HG03558 (cell line): ENCODE measurements around the gene SHLD1.

Source experiments
- ATAC-seq: cut with Tn5 transposase; IDR thresholded peaks from one replicate; pipeline ENCODE4 v1.9.1; 2021; ENCODE audit warnings: moderate number of reproducible peaks; ENCODE audit not compliant: unreplicated experiment; ENCODE audit errors: extremely low read depth

Gene SHLD1

DNA sequence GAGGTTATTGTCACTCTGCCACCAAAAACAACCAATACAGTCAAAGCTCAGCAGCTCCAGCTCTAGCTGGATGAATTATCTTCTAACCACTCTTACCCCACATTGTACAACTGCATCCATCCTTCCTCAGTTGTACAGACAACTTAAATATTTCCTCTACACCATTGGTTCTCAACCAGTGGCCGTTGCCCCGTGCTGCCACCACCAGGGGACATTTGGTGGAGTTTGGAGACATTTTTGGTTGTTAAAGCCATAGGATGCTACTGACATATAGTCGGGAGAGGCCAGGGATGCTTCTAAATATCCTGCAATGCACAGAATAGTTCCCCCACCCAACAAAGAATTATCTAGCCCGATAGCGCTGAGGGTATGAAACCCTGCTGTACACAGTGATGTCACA is 59.3 kb downstream of the SHLD1 start:
- ATAC-seq, result no peak

- ATAC-seq, result no peak
These were observed 60.7 kb downstream of the SHLD1 start for GRCh38 chr20:5810800-5811422.

- ATAC-seq, result no peak
These were observed 61.5 kb downstream of the SHLD1 start for GRCh38 chr20:5811746-5812145.

DNA sequence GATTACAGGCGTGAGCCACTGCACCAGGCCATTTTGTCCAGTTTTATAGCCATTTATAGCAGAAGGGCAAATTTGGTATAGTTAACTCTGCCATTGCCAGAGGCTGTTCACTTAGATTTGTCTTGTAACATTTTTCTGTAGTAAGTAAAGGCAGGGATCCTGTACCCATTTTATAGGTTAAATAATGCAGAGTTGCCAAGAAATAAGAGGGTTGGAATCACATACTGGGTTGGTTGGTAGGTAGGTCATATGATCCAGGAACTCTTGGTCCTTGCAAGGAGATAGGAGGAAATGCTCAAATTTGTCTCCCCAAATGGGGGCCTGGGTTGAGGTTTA is 68.1 kb downstream of the SHLD1 start:
- ATAC-seq, result no peak

DNA sequence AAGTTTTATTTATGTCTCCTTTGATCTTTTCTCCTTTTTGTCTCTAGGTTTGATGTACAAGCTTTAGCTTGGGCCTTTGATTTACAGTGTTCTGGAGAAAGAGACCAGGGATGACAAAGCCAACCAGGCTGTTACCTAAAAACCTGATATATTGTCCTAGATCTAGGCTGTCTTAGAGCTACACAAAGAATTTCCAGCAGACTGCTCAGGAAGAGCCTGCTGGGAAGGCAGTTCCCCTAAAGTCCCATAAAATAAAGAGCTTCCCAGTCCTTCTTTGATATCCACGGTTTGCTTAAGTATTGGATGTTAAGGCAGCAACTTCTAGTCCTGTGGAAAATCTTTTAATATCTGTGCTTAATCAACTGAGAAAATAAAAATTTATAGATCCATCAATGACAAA is 70.5 kb downstream of the SHLD1 start:
- ATAC-seq, result no peak

DNA sequence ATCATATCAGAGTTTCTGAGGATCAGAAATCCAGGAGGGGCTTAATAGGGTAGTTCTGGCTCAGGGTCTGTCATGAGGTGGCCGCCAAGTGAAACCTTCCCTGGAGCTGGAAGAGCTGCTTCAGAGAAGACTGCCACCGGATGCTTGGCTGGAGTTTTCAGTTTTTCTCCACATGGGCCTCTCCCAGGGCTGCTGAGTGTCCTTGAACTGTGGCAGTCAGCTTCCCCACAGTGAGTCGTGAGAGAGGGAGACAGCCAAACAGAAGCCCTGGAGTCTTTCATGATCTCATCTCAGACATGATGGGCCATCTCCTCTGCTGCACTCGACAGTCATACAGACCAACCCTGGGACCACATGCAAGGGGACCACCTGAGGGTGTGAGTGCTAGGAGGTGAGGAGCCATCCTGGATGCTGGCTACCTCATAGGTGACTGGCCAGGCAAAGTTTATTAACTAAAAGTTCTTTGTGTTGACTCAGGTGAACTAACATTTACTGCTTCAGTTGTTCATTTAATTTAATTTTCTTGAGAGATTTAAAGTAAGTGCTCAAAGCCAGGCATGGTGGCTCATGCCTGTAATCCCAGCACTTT is 71.5 kb downstream of the SHLD1 start:
- ATAC-seq, result no peak

GRCh38 chr20:5822569-5822968 is 72.4 kb downstream of the SHLD1 start:
- ATAC-seq, result no peak

- no peak for ATAC-seq
These were observed 75.0 kb downstream of the SHLD1 start for GRCh38 chr20:5825130-5825719.

DNA sequence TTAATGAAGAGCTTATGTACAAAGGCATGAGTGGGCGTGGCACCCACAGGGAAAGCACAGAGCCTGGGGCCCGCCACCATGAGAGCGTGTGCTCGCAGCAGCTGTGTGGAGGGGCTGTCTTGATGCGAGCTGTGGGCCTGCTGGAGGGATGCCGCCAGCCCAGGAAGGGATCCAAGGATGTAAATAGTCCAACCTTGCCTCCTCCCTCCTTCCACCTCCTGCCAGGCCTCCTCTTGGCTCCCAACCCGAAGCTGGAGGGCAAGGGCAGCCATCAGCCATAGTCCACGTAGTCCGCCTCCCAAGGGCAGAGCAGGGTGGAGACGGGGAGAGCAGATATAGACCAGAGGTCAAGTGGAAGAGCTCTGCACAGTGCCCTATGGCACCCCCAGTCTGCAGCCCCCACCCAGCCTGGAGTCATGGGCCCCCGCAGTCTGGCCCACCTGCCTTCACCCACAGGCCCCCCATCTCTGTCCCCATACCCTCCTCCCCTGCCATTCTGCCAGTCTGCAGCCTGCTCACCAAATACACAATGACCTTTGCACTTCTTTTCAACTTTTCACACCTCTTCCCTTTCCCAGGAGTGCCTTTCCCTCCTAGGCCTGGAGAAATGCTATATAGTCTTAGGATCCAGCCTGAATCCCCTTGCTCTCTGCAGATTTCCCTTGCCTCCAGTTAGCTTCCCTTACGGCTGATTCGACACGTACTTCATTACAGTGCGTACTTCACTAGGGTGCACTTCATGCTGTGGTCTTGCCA is 77.1 kb downstream of the SHLD1 start:
- ATAC-seq, result no peak

DNA sequence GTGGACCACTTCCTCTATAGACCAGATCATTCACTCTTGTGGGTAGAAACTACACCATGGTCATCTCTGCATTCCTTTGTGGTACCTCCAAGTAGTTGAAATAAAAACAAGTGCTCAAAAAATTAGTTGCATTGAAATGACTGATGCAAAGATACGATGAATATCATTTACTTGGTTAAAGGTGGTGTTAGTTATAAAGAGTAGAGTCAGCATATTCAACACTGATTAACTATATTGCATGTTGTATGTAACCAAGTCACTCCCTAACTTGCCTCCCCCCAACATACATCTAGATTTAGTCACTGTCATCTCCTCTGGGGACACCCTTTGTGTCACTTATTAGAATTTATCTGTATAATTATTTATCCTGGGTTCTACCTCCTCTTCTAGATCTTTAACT is 77.7 kb downstream of the SHLD1 start:
- no peak for ATAC-seq

DNA sequence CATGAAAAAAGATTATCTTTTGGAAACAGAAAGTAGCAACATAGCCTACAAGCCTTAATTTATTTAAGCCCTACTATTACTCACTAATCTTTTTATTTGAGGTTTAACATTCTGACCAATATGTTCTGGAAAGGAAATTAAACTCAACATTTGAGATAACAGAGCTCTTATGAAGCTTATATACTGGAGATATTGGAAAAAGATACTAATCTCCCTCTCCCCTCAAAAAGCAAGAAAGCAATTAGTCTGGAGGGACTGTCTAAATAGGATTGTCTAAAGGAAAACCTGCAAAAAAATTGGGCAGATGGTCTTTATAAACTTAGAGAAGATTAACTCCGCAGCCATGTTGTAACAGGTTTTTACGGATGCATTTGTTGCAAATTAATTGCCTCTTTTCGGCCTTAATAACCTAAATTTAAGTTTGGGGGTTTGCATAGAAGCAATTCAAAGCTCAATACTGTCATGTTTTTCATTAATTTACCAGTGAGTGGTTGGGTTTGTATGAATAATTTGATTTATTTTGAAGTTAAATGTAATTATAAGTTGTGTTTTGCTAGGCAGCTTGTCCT is 79.1 kb downstream of the SHLD1 start:
- no peak for ATAC-seq

DNA sequence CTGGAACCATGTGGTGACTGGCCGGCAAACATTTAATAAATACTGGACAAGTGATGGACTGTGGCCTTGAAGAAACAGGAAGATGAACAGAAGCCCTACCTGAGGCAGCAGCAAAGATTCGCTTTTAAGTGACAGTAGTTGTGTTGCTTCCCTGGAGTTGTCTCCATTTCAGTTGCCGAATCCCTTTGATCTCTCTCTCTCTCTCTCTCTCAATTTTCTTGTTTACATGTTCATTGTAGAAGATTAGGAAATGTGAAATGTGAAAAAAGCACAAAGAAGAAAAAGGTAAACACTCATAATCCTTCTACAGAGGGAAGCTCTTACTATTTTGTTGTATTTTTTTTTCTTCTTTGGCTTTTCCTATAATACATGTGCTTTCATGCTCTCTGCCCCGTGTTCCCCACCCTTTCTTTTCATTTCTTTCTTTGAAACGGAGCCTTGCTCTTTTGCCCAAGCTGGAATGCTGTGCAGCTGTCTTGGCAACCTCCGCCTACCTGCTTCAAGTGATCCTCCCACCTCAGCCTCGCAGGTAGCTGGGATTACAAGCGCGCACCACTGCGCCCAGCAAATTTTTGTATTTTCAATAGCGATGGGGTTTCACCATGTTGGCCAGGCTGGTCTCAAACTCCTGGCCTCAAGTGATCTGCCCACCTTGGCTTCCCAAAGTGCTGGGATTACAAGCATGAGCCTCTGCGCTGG is 81.5 kb downstream of the SHLD1 start:
- no peak for ATAC-seq

DNA sequence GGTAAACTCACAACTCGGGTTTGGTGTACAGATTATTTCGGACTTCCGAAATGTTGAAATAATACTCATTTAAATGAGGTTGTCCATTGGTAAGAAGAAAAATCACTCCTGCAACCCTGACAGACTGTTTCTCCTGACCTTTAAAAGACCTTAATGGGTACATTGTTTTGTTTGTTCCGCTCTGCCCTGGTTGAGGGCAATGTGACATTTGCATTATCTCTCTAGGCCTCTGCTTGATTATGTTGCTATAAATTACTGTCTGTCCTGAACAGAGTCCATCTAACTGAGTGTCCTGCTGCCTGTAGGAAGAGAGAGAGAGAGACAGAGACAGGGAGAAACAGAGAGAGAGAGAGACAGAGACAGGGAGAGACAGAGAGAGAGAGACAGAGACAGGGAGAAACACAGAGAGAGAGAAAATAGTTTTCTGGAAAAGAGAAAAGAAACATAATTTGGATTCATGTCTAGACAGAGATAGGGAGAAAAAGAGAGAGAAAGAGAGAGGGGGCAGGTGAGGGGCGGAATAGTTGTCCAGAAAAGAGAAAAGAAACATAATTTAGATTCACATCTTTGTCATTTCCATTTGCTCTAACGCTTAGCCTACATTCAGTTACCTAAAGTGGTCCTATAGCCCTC is 83.2 kb downstream of the SHLD1 start:
- ATAC-seq, result no peak

GRCh38 chr20:5834436-5835005 is 84.3 kb downstream of the SHLD1 start:
- ATAC-seq, result no peak

GRCh38 chr20:5835321-5835821 is 85.2 kb downstream of the SHLD1 start:
- no peak for ATAC-seq

DNA sequence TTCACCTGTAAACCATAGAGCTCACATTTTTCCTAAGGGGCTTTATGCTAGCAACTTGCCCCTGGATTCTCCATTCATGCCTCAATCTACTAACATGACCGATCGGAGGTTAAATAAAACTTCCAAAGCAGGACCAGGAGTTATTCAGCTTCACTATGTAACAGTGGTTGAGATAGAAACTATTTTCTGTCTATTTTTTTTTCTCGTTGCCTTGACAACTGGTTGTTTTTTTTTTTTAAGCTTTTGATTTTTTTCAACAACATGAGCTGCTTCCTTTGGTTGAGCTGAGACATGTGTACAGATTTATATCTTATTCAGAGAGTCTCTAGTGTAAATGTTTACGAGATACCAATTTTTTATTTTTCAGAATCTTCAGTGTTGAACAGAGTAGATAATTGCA is 85.7 kb downstream of the SHLD1 start:
- no peak for ATAC-seq

- no peak for ATAC-seq
These were observed 86.4 kb downstream of the SHLD1 start for GRCh38 chr20:5836569-5836968.

DNA sequence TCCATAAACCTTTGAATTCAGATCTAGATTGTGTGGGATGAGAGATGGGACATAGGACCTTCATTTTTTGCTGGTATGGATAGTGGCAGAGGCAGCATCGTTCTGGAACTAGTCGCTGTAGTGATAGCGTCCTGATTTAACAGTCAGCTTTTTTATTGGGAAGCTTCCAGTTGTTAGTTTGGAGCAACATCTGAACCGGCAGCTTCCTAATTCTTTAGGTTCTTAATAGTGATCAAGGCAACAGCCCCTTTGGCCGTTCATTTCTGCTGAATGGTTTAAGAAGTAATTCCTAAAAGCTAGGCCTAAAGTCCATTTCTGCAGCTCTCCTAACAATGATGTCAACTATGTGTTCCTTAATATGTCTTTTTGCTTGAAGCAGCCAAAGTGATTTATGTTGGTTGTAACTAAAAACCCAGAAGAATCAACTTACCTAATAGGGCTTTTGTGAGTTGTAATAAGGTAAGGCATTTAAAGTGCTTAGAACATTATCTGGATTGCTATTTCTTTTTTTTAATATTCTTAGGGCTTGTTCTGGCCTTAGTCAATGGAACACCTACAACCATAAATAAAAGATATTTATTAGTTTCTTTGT is 90.3 kb downstream of the SHLD1 start:
- ATAC-seq, result no peak

- no peak for ATAC-seq
These were observed 91.3 kb downstream of the SHLD1 start for GRCh38 chr20:5841522-5841921.
